ENCODE measurements around the gene SNED1.

Gene SNED1

GRCh38 chr2:241007111-241007510, 8.7 kb downstream of the SNED1 start:
- FAIRE-seq, result no peak

- FAIRE-seq, result no peak
Measured at GRCh38 chr2:241007880-241008710, 9.7 kb downstream of the SNED1 start.

- FAIRE-seq, result no peak
Measured at GRCh38 chr2:241008711-241009121, 10.3 kb downstream of the SNED1 start.

GRCh38 chr2:241009191-241009590, 10.8 kb downstream of the SNED1 start:
- FAIRE-seq, result no peak

- no peak for FAIRE-seq
Measured at GRCh38 chr2:241009601-241010530, 11.4 kb downstream of the SNED1 start.

GRCh38 chr2:241010531-241011295, 12.3 kb downstream of the SNED1 start:
- FAIRE-seq, result no peak

- FAIRE-seq, result no peak
Measured at GRCh38 chr2:241011296-241011600, 12.8 kb downstream of the SNED1 start.

- no peak for FAIRE-seq
Measured at GRCh38 chr2:241011751-241012510, 13.5 kb downstream of the SNED1 start.

- no peak for FAIRE-seq
Measured at GRCh38 chr2:241014224-241014623, 15.8 kb downstream of the SNED1 start.

- FAIRE-seq, result no peak
Measured at GRCh38 chr2:241014764-241015163, 16.3 kb downstream of the SNED1 start.

- no peak for FAIRE-seq
Measured at GRCh38 chr2:241015439-241015838, 17.0 kb downstream of the SNED1 start.

GRCh38 chr2:241017228-241017940, 19.0 kb downstream of the SNED1 start:
- no peak for FAIRE-seq

GRCh38 chr2:241018051-241018891, 19.9 kb downstream of the SNED1 start:
- FAIRE-seq, result no peak

GRCh38 chr2:241019441-241020139, 21.2 kb downstream of the SNED1 start:
- no peak for FAIRE-seq

- no peak for FAIRE-seq
Measured at GRCh38 chr2:241020201-241020600, 21.8 kb downstream of the SNED1 start.

- no peak for FAIRE-seq
Measured at GRCh38 chr2:241020629-241021190, 22.3 kb downstream of the SNED1 start.

GRCh38 chr2:241025639-241026038, 27.2 kb downstream of the SNED1 start:
- FAIRE-seq, result no peak

GRCh38 chr2:241029599-241030332, 31.3 kb downstream of the SNED1 start:
- FAIRE-seq, result no peak

GRCh38 chr2:241030333-241030680, 31.9 kb downstream of the SNED1 start:
- no peak for FAIRE-seq

Measured in colon (tissue), 2 donors.